Neuronal stem cell (in vitro differentiated cells): ENCODE data around the gene ZBTB20.

Source experiments
- DNase-seq: peaks from one replicate; pipeline ENCODE4 v3.0.0-alpha.2; 2013; ENCODE audit warnings: low spot score
- H2AFZ ChIP-seq: one replicate; pipeline ENCODE4 v1.6.1; 2013; ENCODE audit warnings: mild to moderate bottlenecking, low read length, inconsistent platforms
- H2AK5ac ChIP-seq: 2 replicates; pipeline ENCODE4 v1.6.1; 2013; ENCODE audit warnings: low read depth, mild to moderate bottlenecking, inconsistent platforms, low read length, moderate library complexity, mixed read lengths
- H2BK120ac ChIP-seq: 2 replicates; pipeline ENCODE4 v1.6.1; 2013; ENCODE audit warnings: low read depth, mild to moderate bottlenecking, inconsistent platforms, low read length, moderate library complexity, mixed read lengths
- H2BK12ac ChIP-seq: one replicate; pipeline ENCODE4 v1.6.1; 2013; ENCODE audit warnings: low read length, inconsistent platforms
- H2BK15ac ChIP-seq: 2 replicates; pipeline ENCODE4 v1.6.1; 2013; ENCODE audit warnings: mild to moderate bottlenecking, low read length, inconsistent platforms, mixed read lengths
- H2BK5ac ChIP-seq: one replicate; pipeline ENCODE4 v1.6.1; 2013; ENCODE audit warnings: inconsistent platforms, mild to moderate bottlenecking, low read length, moderate library complexity
- H3K14ac ChIP-seq: one replicate; pipeline ENCODE4 v1.6.1; 2013; ENCODE audit warnings: low read length, inconsistent platforms
- H3K18ac ChIP-seq: 2 replicates; pipeline ENCODE4 v1.6.1; 2013; ENCODE audit warnings: low read length, inconsistent platforms
- H3K23ac ChIP-seq: 2 replicates; pipeline ENCODE4 v1.6.1; 2013; ENCODE audit warnings: low read depth, mild to moderate bottlenecking, mixed read lengths, low read length, inconsistent platforms; ENCODE audit not compliant: poor library complexity
- H3K27ac ChIP-seq: replicated peaks from 3 replicates; pipeline ENCODE4 v1.5.1; 2013; ENCODE audit warnings: low read length, inconsistent platforms
- H3K27me3 ChIP-seq, 3 experiments: 2 replicates each; pipeline ENCODE4 v1.6.1; 2013; ENCODE audit warnings: low read length in 3 of 3, mild to moderate bottlenecking in 2 of 3, inconsistent platforms in 1 of 3, low read depth in 1 of 3, mixed read lengths in 1 of 3, moderate library complexity in 1 of 3; ENCODE audit not compliant: control insufficient read depth in 3 of 3, insufficient read depth in 3 of 3
- H3K36me3 ChIP-seq, 2 donors: replicated peaks in 1 of 2; 2 replicates each; pipeline ENCODE4 v1.6.1; 2013; ENCODE audit warnings: low read length in 2 of 2; ENCODE audit not compliant: control insufficient read depth in 2 of 2, insufficient read depth in 2 of 2
- H3K4ac ChIP-seq: 2 replicates; pipeline ENCODE4 v1.6.1; 2013; ENCODE audit warnings: inconsistent platforms, mild to moderate bottlenecking, low read length, moderate library complexity
- H3K4me1 ChIP-seq, 2 donors: 1 replicate in 1 of 2; 2 replicates in 1 of 2; pipeline ENCODE4 v1.6.1; 2013; ENCODE audit warnings: low read length in 2 of 2, low read depth in 1 of 2; ENCODE audit not compliant: control insufficient read depth in 2 of 2, insufficient read depth in 1 of 2
- H3K4me2 ChIP-seq: one replicate; pipeline ENCODE4 v1.6.1; 2013; ENCODE audit warnings: mild to moderate bottlenecking, low read length, inconsistent platforms; ENCODE audit not compliant: insufficient read depth, poor library complexity, severe bottlenecking
- H3K4me3 ChIP-seq, 2 donors: 2 replicates each; pipeline ENCODE4 v1.5.1; 2013; ENCODE audit warnings: low read length in 2 of 2, mild to moderate bottlenecking in 2 of 2, inconsistent platforms in 1 of 2, moderate library complexity in 1 of 2
- H3K79me1 ChIP-seq: one replicate; pipeline ENCODE4 v1.6.1; 2013; ENCODE audit warnings: low read depth, mild to moderate bottlenecking, inconsistent platforms, low read length, moderate library complexity
- H3K9ac ChIP-seq: one replicate; pipeline ENCODE4 v1.6.1; 2013; ENCODE audit warnings: mild to moderate bottlenecking, low read depth, low read length, inconsistent platforms; ENCODE audit not compliant: poor library complexity
- H3K9me3 ChIP-seq, 2 donors: replicated peaks in 1 of 2; 2 replicates each; pipeline versions ENCODE3 to v1.6.1; 2013; ENCODE audit warnings: low read length in 2 of 2, mild to moderate bottlenecking in 2 of 2, inconsistent platforms in 1 of 2, low read depth in 1 of 2, mixed read lengths in 1 of 2, moderate library complexity in 1 of 2; ENCODE audit not compliant: control insufficient read depth in 2 of 2, insufficient read depth in 1 of 2
- H4K8ac ChIP-seq: one replicate; pipeline ENCODE4 v1.6.1; 2013; ENCODE audit warnings: low read depth, mild to moderate bottlenecking, inconsistent platforms, low read length, moderate library complexity
- H4K91ac ChIP-seq: one replicate; pipeline ENCODE4 v1.6.1; 2013; ENCODE audit warnings: low read length, low read depth, mild to moderate bottlenecking, inconsistent platforms; ENCODE audit not compliant: poor library complexity
- WGBS, 2 donors: extraction: QIAGEN DNeasy Blood & Tissue Kit; methylation state at CpG; one replicate each; pipeline ENCODE4 v1.1.7; 2013; ENCODE audit warnings: missing lambda C conversion rate in 2 of 2, mixed read lengths in 1 of 2; ENCODE audit not compliant: insufficient read length in 2 of 2, insufficient replicate concordance in 1 of 2; ENCODE audit errors: extremely low coverage in 2 of 2; 5-methylcytosine and 5-hydroxymethylcytosine counted together

Gene ZBTB20

DNA sequence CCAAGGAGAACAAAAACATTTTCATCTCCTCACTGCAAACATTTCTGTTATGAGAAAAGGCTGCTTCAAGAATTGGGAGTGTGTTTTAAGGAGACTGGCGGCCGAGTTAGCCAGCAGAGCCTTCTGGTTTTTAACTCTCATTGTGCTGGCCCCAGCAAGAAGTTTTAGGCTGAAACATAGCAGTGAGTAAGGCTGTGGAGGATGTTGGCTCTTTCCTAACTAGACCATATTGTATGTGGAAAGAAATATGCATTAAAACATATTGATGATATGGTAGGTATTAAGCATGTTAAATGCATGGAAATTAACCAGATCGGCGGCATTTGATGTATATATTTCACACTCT, 762.6 kb downstream of the ZBTB20 start:
- no peak overlapping the region for H3K9ac ChIP-seq
- H3K18ac ChIP-seq: no peak overlapping the region
- no peaks in the 10 kb centered on the region for H3K9me3 ChIP-seq
- H4K8ac ChIP-seq: no peak overlapping the region
- no peak overlapping the region for H3K4ac ChIP-seq
- H3K4me3 ChIP-seq: no peak overlapping the region
- no peak overlapping the region for H2AK5ac ChIP-seq
- no peak for DNase-seq
- H3K79me1 ChIP-seq: no peaks in the 10 kb centered on the region
- no peak overlapping the region for H3K23ac ChIP-seq
- peaks cover 2 to 5% of the 10 kb centered on the region in 2 donors for H3K4me1 ChIP-seq
- peaks cover 0 to 37% of the 10 kb centered on the region in 2 donors for H3K36me3 ChIP-seq
- no peak overlapping the region for H3K14ac ChIP-seq
- no peak overlapping the region for H2BK12ac ChIP-seq
- H3K4me2 ChIP-seq: no peak overlapping the region
- H3K27ac ChIP-seq: no peak overlapping the region
- H4K91ac ChIP-seq: no peak overlapping the region
- no peak overlapping the region for H2BK120ac ChIP-seq
- no peak overlapping the region for H2BK5ac ChIP-seq
- no peak overlapping the region for H2AFZ ChIP-seq
- WGBS, 2 donors: no CpG with 5 or more reads among the region's 4 CpGs
- no peaks in the 10 kb centered on the region for H3K27me3 ChIP-seq
- H2BK15ac ChIP-seq: no peak overlapping the region

DNA sequence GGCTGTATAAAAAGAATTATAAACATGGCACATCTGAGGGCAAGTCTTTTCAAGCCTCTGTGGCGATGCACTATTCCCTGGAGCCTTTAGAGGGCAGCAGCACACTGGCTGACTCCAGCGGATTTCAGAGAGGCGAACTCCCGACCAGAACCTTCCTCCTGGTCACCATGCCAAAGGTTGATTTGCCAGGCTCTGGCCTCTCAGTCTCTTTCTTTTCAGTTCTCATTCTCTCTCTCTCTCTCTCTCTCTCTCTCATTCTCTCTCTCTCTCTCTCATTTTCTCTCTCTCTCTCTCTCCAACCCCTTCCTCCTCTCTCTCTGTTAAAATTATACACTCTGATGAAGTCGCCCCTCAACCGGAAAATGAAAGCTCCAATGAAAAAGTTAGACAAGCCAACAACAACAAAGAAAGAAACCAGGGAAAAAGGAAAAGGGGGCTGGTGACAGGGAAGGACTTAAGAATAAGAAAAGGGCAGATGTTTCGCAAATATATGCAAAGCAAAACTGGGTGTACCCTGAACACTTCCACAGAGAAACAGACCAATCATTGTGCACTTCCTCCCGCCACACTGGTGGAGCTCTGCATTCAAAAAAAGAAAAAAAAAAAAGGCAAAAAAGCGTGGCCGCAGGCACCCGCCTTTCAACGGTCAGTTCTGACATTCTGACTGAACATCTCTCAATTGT, 763.1 kb downstream of the ZBTB20 start:
- no peak overlapping the region for H3K27ac ChIP-seq
- no peaks in the 10 kb centered on the region for H3K27me3 ChIP-seq
- WGBS, 2 donors: no CpG with 5 or more reads among the region's 12 CpGs

DNA sequence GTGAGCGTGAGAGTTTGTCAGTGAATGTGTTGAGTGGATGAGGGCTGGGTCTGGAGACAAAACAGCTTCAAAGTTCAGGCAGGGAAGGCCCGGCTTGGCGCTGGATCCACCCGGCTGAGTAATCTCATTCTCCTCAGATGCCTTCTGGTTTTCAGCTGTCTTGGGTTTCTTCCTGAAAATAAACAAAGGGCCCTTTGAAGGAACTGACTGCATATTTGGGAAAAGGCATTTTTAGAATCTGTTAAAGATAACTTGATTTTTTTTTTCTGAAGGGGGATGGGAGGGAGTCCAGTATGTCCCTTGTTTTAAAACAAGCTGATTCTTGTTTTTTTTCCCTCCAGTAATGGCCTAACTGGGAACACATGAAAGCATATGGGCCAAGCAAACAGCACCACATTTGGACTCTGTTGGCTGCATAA, 766.8 kb downstream of the ZBTB20 start:
- WGBS, 2 donors: no CpG with 5 or more reads among the region's 4 CpGs
- Histone ChIP-seq H2BK5ac (no peak overlapping the region), H2BK120ac (no peak overlapping the region), H4K91ac (no peak overlapping the region), H3K4me2 (no peak overlapping the region), H3K27ac (no peak overlapping the region), H3K9ac (no peak overlapping the region), H3K4ac (no peak overlapping the region), H3K4me1 (peaks cover 2 to 5% of the 10 kb centered on the region in 2 donors), H4K8ac (no peak overlapping the region), H3K18ac (no peak overlapping the region), H3K4me3 (no peak overlapping the region), H3K27me3 (no peaks in the 10 kb centered on the region), H2AFZ (no peak overlapping the region), H3K9me3 (peaks cover 0 to 8% of the 10 kb centered on the region in 2 donors), H3K23ac (no peak overlapping the region), H2AK5ac (no peak overlapping the region), H3K14ac (no peak overlapping the region), H3K79me1 (no peaks in the 10 kb centered on the region), H3K36me3 (peaks cover 0 to 42% of the 10 kb centered on the region in 2 donors), H2BK12ac (no peak overlapping the region), H2BK15ac (no peak overlapping the region)
- DNase-seq: no peak

More for the DNA sequence above, 763.1 kb downstream of the ZBTB20 start:
- DNase-seq: peak; percentile 48
- Histone ChIP-seq H3K14ac (no peak overlapping the region), H2BK15ac (no peak overlapping the region), H3K23ac (no peak overlapping the region), H3K36me3 (peaks cover 0 to 42% of the 10 kb centered on the region in 2 donors), H2BK12ac (no peak overlapping the region), H3K4me1 (peaks cover 2 to 5% of the 10 kb centered on the region in 2 donors), H2AK5ac (no peak overlapping the region), H2BK120ac (no peak overlapping the region), H3K4ac (no peak overlapping the region), H4K8ac (no peak overlapping the region), H3K4me3 (no peak overlapping the region), H4K91ac (no peak overlapping the region), H3K79me1 (no peaks in the 10 kb centered on the region), H3K9me3 (no peaks in the 10 kb centered on the region), H3K4me2 (no peak overlapping the region), H2BK5ac (no peak overlapping the region), H2AFZ (peak overlapping the region; percentile 39), H3K18ac (no peak overlapping the region), H3K9ac (no peak overlapping the region)

DNA sequence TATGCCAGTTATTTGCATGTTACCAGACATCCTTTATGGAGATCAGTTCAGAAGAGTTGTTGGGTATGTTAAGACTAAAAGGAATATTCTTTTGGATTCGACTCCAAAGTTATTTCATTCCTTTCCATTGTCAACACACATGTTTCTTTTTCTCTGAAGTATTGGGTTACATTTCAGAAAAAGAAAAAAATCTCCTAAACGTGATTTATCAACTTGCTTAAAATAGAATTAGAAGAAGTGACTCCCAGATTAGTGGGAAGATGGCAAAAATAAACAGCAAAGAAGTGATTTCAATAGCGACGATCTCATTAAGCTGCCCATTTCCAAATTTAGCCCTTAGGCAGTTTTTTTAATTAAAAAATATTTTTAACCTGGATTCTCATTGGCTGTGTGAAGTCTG, 767.8 kb downstream of the ZBTB20 start:
- H3K4me3 ChIP-seq: no peak overlapping the region
- no peak for DNase-seq

More for the DNA sequence above, 767.8 kb downstream of the ZBTB20 start:
- no CpG with 5 or more reads among the region's 4 CpGs for WGBS, 2 donors
- no peak overlapping the region for H3K18ac ChIP-seq
- no peak overlapping the region for H3K27ac ChIP-seq
- H2AFZ ChIP-seq: no peak overlapping the region
- H3K9ac ChIP-seq: no peak overlapping the region
- H2BK12ac ChIP-seq: no peak overlapping the region
- no peak overlapping the region for H2BK5ac ChIP-seq
- no peaks in the 10 kb centered on the region for H3K79me1 ChIP-seq
- H3K14ac ChIP-seq: no peak overlapping the region
- peaks cover 0 to 39% of the 10 kb centered on the region in 2 donors for H3K36me3 ChIP-seq
- H4K8ac ChIP-seq: no peak overlapping the region
- no peak overlapping the region for H4K91ac ChIP-seq
- no peak overlapping the region for H2BK120ac ChIP-seq
- H3K9me3 ChIP-seq: peaks cover 0 to 8% of the 10 kb centered on the region in 2 donors
- no peak overlapping the region for H3K4ac ChIP-seq
- no peak overlapping the region for H2AK5ac ChIP-seq
- peaks cover 2 to 4% of the 10 kb centered on the region in 2 donors for H3K4me1 ChIP-seq
- no peak overlapping the region for H3K4me2 ChIP-seq
- no peak overlapping the region for H2BK15ac ChIP-seq
- H3K27me3 ChIP-seq: no peaks in the 10 kb centered on the region
- no peak overlapping the region for H3K23ac ChIP-seq
